ENCODE measurements around the gene KPNA1. TPM values are rescaled to one million over a fixed set of nuclear protein-coding genes. Genes with fewer than 3 reads are reported as not detected.

KPNA1 gene
- total and polyA plus RNA-seq, 2 experiments from 2014 or later, result 38.9 to 44.0 TPM

GRCh38 chr3:122443090-122443489 is 71.6 kb downstream of the KPNA1 start:
- Histone ChIP-seq H3K9me2 (replicated peaks; ENCODE audit: insufficient read depth) (no peaks in the 10 kb centered on the region), H3K36me3 (replicated peaks; ENCODE audit: insufficient read depth, low read depth) (no peaks in the 10 kb centered on the region), H3K9me3 (ENCODE audit: low read depth) (no peaks in the 10 kb centered on the region), H3K4me1 (ENCODE audit: insufficient read depth) (no peaks in the 10 kb centered on the region), H3K27me3 (no peaks in the 10 kb centered on the region), H3K27ac (peak overlapping the region; percentile 90), H3K4me2 (peak overlapping the region; percentile 55), H4K20me1 (ENCODE audit: insufficient read depth, poor library complexity, severe bottlenecking) (no peaks in the 10 kb centered on the region), H3K79me2 (peaks cover 18% of the 10 kb centered on the region), H2AFZ (no peak overlapping the region), H3K4me3 (no peak overlapping the region)
- DNase-seq (ENCODE audit: low spot score), result peak; percentile 13
- TF ChIP-seq CTCF (IDR thresholded peaks at IDR 0.05; ENCODE audit: poor library complexity) (no peak), EZH2 (IDR thresholded peaks at IDR 0.05; ENCODE audit: borderline replicate concordance) (no peak), EZH2phosphoT487 (IDR thresholded peaks at IDR 0.05; ENCODE audit: low read depth, severe bottlenecking, unreplicated experiment) (no peak)
- 50% methylated on average over 10 of the region's 10 CpGs for WGBS (ENCODE audit: low lambda C conversion rate, missing lambda C conversion rate)

- no peak overlapping the region for H3K27ac ChIP-seq
- H3K36me3 ChIP-seq (replicated peaks; ENCODE audit: insufficient read depth, low read depth), result peaks cover 9% of the 10 kb centered on the region
- no peak overlapping the region for H2AFZ ChIP-seq
- H3K4me3 ChIP-seq, result no peak overlapping the region
- no peaks in the 10 kb centered on the region for H3K9me3 ChIP-seq (ENCODE audit: low read depth)
- TF ChIP-seq CTCF (IDR thresholded peaks at IDR 0.05; ENCODE audit: poor library complexity) (no peak), EZH2 (IDR thresholded peaks at IDR 0.05; ENCODE audit: borderline replicate concordance) (no peak), EZH2phosphoT487 (IDR thresholded peaks at IDR 0.05; ENCODE audit: low read depth, severe bottlenecking, unreplicated experiment) (no peak)
- H3K4me2 ChIP-seq, result no peak overlapping the region
- no peak for DNase-seq (ENCODE audit: low spot score)
- H3K9me2 ChIP-seq (replicated peaks; ENCODE audit: insufficient read depth), result no peaks in the 10 kb centered on the region
- no peaks in the 10 kb centered on the region for H3K27me3 ChIP-seq
- H4K20me1 ChIP-seq (ENCODE audit: insufficient read depth, poor library complexity, severe bottlenecking), result no peaks in the 10 kb centered on the region
- H3K79me2 ChIP-seq, result no peaks in the 10 kb centered on the region
- no peaks in the 10 kb centered on the region for H3K4me1 ChIP-seq (ENCODE audit: insufficient read depth)
- 99% methylated on average over 9 of the region's 9 CpGs for whole genome bisulfite sequencing (ENCODE audit: low lambda C conversion rate, missing lambda C conversion rate)
These were observed 78.8 kb downstream of the KPNA1 start for GRCh38 chr3:122435950-122436349.

- no peaks in the 10 kb centered on the region for H3K4me1 ChIP-seq (ENCODE audit: insufficient read depth)
- H2AFZ ChIP-seq, result no peak overlapping the region
- H4K20me1 ChIP-seq (ENCODE audit: insufficient read depth, poor library complexity, severe bottlenecking), result no peaks in the 10 kb centered on the region
- no peak for TF ChIP-seq CTCF (IDR thresholded peaks at IDR 0.05; ENCODE audit: poor library complexity)
- no peak for TF ChIP-seq EZH2phosphoT487 (IDR thresholded peaks at IDR 0.05; ENCODE audit: low read depth, severe bottlenecking, unreplicated experiment)
- no peak for TF ChIP-seq EZH2 (IDR thresholded peaks at IDR 0.05; ENCODE audit: borderline replicate concordance)
- no peaks in the 10 kb centered on the region for H3K27me3 ChIP-seq
- H3K9me2 ChIP-seq (replicated peaks; ENCODE audit: insufficient read depth), result no peaks in the 10 kb centered on the region
- no peaks in the 10 kb centered on the region for H3K9me3 ChIP-seq (ENCODE audit: low read depth)
- WGBS (ENCODE audit: low lambda C conversion rate, missing lambda C conversion rate), result 98% methylated on average over 2 of the region's 2 CpGs
- H3K36me3 ChIP-seq (replicated peaks; ENCODE audit: insufficient read depth, low read depth), result no peaks in the 10 kb centered on the region
- no peak overlapping the region for H3K4me2 ChIP-seq
- DNase-seq (ENCODE audit: low spot score), result no peak
- H3K79me2 ChIP-seq, result no peaks in the 10 kb centered on the region
- H3K27ac ChIP-seq, result no peak overlapping the region
- H3K4me3 ChIP-seq, result no peak overlapping the region
These were observed 84.4 kb downstream of the KPNA1 start for GRCh38 chr3:122430371-122430770.

All from hepatocyte (in vitro differentiated cells).